Nephron (organoid): ENCODE data around the gene TULP4.

Experiments
- H3K27ac Mint-ChIP-seq, 3 experiments: 2 replicates each; pipeline ENCODE4 v1.8.0; 2020; ENCODE audit warnings: mixed read lengths in 3 of 3, mild to moderate bottlenecking in 2 of 3, moderate library complexity in 1 of 3
- H3K27me3 Mint-ChIP-seq: 2 replicates; pipeline ENCODE4 v1.8.0; 2021; ENCODE audit warnings: low read depth, mild to moderate bottlenecking, moderate library complexity, mixed read lengths
- H3K36me3 Mint-ChIP-seq: 2 replicates; pipeline ENCODE4 v1.8.0; 2020; ENCODE audit warnings: low read depth, mixed read lengths
- H3K4me1 Mint-ChIP-seq: 2 replicates; pipeline ENCODE4 v1.8.0; 2020; ENCODE audit warnings: mixed read lengths
- H3K4me3 Mint-ChIP-seq, 3 experiments: 2 replicates each; pipeline ENCODE4 v1.8.0; 2020; ENCODE audit warnings: mild to moderate bottlenecking in 3 of 3, mixed read lengths in 3 of 3, moderate library complexity in 2 of 3
- H3K9me3 Mint-ChIP-seq: 2 replicates; pipeline ENCODE4 v1.8.0; 2020; ENCODE audit warnings: mixed read lengths
- TF ChIP-seq, protein P1 (sequence below), 3 experiments: fragments of 200-600 bp; sonication (generic); IDR thresholded peaks; one replicate each; pipeline ENCODE4 v1.5.0; 2021; ENCODE audit warnings: antibody characterized with exemption in 3 of 3; ENCODE audit not compliant: unreplicated experiment in 3 of 3

The TULP4 gene

DNA sequence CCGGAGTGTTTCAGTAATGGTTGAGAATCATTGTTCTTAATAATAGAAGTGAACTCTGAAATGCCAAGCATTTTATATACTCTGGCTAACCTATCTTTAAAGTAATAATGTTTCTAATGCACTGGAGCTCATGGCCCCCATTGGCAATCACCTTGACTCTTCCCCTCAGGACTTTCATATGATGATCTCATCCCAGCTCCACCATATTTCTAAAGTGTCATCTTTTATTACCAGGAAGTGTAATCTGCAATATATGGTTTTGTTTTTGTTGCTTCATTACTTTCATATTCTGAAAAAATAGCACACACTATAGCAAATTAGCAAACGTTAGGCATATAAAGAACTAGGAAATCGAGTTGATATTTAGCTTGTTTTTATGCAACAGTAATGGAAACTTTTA is 60.3 kb downstream of the TULP4 start:
- peak overlapping the region in 1 of 3 experiments; percentile 13 for H3K27ac Mint-ChIP-seq
- peaks cover 4% of the 10 kb centered on the region for H3K27me3 Mint-ChIP-seq
- H3K4me1 Mint-ChIP-seq: peaks cover 65% of the 10 kb centered on the region
- H3K4me3 Mint-ChIP-seq: no peak overlapping the region
- no peaks in the 10 kb centered on the region for H3K9me3 Mint-ChIP-seq
- H3K36me3 Mint-ChIP-seq: no peaks in the 10 kb centered on the region
- TF ChIP-seq, protein P1, sequence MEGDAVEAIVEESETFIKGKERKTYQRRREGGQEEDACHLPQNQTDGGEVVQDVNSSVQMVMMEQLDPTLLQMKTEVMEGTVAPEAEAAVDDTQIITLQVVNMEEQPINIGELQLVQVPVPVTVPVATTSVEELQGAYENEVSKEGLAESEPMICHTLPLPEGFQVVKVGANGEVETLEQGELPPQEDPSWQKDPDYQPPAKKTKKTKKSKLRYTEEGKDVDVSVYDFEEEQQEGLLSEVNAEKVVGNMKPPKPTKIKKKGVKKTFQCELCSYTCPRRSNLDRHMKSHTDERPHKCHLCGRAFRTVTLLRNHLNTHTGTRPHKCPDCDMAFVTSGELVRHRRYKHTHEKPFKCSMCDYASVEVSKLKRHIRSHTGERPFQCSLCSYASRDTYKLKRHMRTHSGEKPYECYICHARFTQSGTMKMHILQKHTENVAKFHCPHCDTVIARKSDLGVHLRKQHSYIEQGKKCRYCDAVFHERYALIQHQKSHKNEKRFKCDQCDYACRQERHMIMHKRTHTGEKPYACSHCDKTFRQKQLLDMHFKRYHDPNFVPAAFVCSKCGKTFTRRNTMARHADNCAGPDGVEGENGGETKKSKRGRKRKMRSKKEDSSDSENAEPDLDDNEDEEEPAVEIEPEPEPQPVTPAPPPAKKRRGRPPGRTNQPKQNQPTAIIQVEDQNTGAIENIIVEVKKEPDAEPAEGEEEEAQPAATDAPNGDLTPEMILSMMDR (IDR thresholded peaks at IDR 0.05; ENCODE audit: unreplicated experiment in 3 of 3): no peak

DNA sequence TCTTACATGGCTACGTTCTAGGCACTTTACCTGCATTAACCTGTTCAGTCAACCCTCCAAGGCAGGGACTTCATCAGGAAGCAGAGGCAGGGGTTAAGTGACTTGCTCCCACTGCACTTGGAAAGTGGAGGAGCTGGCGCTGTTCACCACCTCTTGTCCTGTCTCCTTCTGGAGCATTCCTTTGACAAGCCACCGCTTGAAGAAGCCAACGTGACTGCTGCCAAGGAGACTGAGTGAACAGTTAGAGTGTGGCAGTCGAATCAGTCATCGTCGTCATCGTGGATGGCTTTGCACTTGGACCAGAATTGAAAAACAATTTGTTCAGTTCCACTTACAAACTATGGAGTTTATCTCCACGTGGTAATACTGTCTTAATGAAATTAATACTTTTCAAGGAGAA is 60.9 kb downstream of the TULP4 start:
- TF ChIP-seq, protein P1 (IDR thresholded peaks at IDR 0.05; ENCODE audit: unreplicated experiment in 3 of 3): no peak
- Mint-ChIP-seq H3K4me3 (no peak overlapping the region), H3K9me3 (no peaks in the 10 kb centered on the region), H3K4me1 (peaks cover 72% of the 10 kb centered on the region), H3K27ac (peak overlapping the region in 1 of 3 experiments; percentile 80), H3K36me3 (no peaks in the 10 kb centered on the region), H3K27me3 (peaks cover 4% of the 10 kb centered on the region)

DNA sequence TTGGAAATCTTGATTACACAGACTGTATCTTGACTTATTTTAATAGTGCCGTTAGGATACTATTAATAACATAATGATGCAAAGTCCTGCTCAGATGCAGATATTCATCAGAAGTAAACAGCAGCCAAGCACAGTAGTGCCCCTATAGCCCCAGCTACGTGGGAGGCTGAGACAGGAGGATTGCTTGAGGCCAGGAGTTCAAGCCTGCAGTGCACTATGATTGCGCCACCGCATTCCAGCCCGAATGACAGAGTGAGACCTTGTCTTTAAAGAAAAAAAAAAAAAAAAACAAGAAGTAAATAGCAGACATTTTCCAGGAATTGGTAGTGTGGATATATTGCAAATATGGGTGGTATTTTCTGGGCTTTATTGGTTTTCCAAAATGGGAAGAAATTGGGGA is 61.8 kb downstream of the TULP4 start:
- Mint-ChIP-seq H3K4me1 (peaks cover 78% of the 10 kb centered on the region), H3K36me3 (no peaks in the 10 kb centered on the region), H3K4me3 (no peak overlapping the region), H3K27me3 (peaks cover 4% of the 10 kb centered on the region), H3K9me3 (no peaks in the 10 kb centered on the region), H3K27ac (peak overlapping the region; percentile 19 to 80 (median 51))
- TF ChIP-seq, protein P1 (IDR thresholded peaks at IDR 0.05; ENCODE audit: unreplicated experiment in 3 of 3): no peak

- H3K4me1 Mint-ChIP-seq: peaks cover 80% of the 10 kb centered on the region
- H3K27ac Mint-ChIP-seq: peak overlapping the region; percentile 82 to 98 (median 88)
- peak overlapping the region in 1 of 3 experiments; percentile 8 for H3K4me3 Mint-ChIP-seq
- no peaks in the 10 kb centered on the region for H3K9me3 Mint-ChIP-seq
- peaks cover 4% of the 10 kb centered on the region for H3K27me3 Mint-ChIP-seq
- H3K36me3 Mint-ChIP-seq: no peaks in the 10 kb centered on the region
- TF ChIP-seq, protein P1 (IDR thresholded peaks at IDR 0.05; ENCODE audit: unreplicated experiment in 3 of 3): no peak
These were observed 64.4 kb downstream of the TULP4 start for GRCh38 chr6:158376631-158377081.

- Mint-ChIP-seq H3K4me3 (peak overlapping the region; percentile 50 to 61 (median 51)), H3K36me3 (no peaks in the 10 kb centered on the region)
- TF ChIP-seq, protein P1 (IDR thresholded peaks at IDR 0.05; ENCODE audit: unreplicated experiment in 3 of 3): no peak
These were observed 65.6 kb downstream of the TULP4 start for GRCh38 chr6:158377860-158378259.

GRCh38 chr6:158379336-158379735 is 67.1 kb downstream of the TULP4 start:
- TF ChIP-seq, protein P1 (IDR thresholded peaks at IDR 0.05; ENCODE audit: unreplicated experiment in 3 of 3): no peak
- H3K9me3 Mint-ChIP-seq: no peaks in the 10 kb centered on the region

More at GRCh38 chr6:158377860-158378259, 65.6 kb downstream of the TULP4 start:
- no peaks in the 10 kb centered on the region for H3K9me3 Mint-ChIP-seq
- peak overlapping the region; percentile 82 to 98 (median 94) for H3K27ac Mint-ChIP-seq
- peaks cover 4% of the 10 kb centered on the region for H3K27me3 Mint-ChIP-seq
- peaks cover 80% of the 10 kb centered on the region for H3K4me1 Mint-ChIP-seq

More at GRCh38 chr6:158379336-158379735, 67.1 kb downstream of the TULP4 start:
- Mint-ChIP-seq H3K4me1 (peaks cover 79% of the 10 kb centered on the region), H3K27ac (peak overlapping the region; percentile 12 to 78 (median 71)), H3K4me3 (no peak overlapping the region), H3K27me3 (peaks cover 4% of the 10 kb centered on the region), H3K36me3 (no peaks in the 10 kb centered on the region)
